IMR-90 (cell line): Measurements from ENCODE around the gene GPR176.

Experiments used
- CEBPB ChIP-seq: IDR thresholded peaks from 2 replicates; pipeline ENCODE4 v1.6.1; 2012; ENCODE audit warnings: low read depth, low read length, improper control_type of control experiment
- CTCF ChIP-seq: conservative IDR thresholded peaks from 2 replicates; pipeline ENCODE4 v1.5.1; 2012; ENCODE audit warnings: mild to moderate bottlenecking, low read depth, low read length, improper control_type of control experiment
- MXI1 ChIP-seq: IDR thresholded peaks from 2 replicates; pipeline ENCODE4 v1.6.1; 2012; ENCODE audit warnings: low read depth, mild to moderate bottlenecking, low read length, moderate library complexity, borderline replicate concordance
- NFE2L2 ChIP-seq: fragments of 150-350 bp; IDR thresholded peaks from 2 replicates; pipeline ENCODE4 v1.6.1; 2016; ENCODE audit warnings: low read depth, mild to moderate bottlenecking, low read length
- POLR2A ChIP-seq: IDR thresholded peaks from 2 replicates; pipeline ENCODE4 v1.6.1; 2012; ENCODE audit warnings: mild to moderate bottlenecking, low read depth, low read length
- SMC3 ChIP-seq: fragments of 150-350 bp; IDR thresholded peaks from 2 replicates; pipeline ENCODE4 v1.6.1; 2016; ENCODE audit warnings: low read depth, mild to moderate bottlenecking, antibody characterized with exemption, low read length, moderate library complexity
- USF2 ChIP-seq: fragments of 150-350 bp; IDR thresholded peaks from 2 replicates; pipeline ENCODE4 v1.6.1; 2017; ENCODE audit warnings: mild to moderate bottlenecking, antibody characterized with exemption, low read length, low read depth

DNA sequence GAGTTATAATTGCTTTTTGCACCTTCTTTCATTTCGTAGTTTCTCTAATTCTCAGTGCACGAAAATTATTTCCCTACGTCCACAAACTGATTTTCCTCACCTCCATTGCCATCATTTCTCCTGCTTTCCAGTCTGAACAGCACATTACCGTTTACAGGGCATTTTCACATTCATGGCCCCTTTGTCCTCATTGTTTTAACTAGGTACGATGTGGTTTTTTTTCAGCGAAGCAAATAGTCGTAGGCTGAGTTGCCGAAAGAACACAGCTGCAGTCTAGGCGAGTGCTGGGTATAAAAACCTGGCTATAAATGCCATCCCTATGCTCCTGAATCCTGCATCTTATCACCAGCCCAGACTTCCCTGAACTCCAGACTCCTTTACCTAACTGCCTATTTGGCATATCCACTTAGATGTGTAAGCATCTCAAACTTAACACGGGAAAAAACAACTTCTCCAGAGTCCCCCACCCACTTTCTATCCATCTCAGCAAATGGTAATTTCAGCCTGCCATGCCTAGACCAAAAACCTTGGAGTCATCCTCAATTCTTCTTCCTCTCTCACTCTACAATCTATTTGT, 136.7 kb downstream of the GPR176 start:
- TF ChIP-seq CEBPB (no peak), MXI1 (no peak), CTCF (no peak), USF2 (no peak), POLR2A (no peak), SMC3 (no peak), NFE2L2 (no peak)
